Skeletal muscle cell (primary cell): ENCODE data around the gene LRTM1.

Experiments used
- DNase-seq: peaks from one replicate; pipeline ENCODE4 v3.0.0-alpha.2; 2010; ENCODE audit warnings: low read depth
- H3K4me3 ChIP-seq: 2 replicates; pipeline ENCODE4 v1.5.1; 2011; ENCODE audit warnings: low read depth, mild to moderate bottlenecking, control low read depth, low read length, moderate library complexity

LRTM1 gene

DNA sequence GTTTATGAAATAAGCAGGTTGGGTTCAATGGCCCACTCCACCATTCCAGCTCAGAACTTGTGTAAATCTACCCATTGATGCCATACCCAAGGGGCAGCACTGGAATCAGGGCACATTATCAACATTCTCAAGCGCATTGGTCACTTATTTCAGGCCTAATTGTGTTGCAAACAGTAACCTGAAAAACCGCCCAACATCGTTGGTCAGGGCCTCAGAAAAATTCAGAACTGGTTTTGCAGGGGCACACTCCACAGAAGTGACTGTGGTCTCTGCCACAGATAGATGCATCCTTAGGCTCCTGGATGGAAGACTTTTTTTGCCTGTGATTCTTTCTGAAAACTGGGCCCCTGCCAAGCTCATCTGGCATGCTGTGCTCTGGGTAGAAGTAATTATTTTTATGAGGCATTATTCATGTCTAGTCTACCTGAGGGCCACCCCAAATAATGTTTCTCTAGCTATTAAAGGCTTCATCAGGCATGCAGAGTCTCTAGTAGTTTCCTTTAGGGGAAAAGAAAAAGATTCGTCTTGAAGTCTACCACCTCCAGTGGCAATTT lies 21.7 kb upstream of the LRTM1 start:
- H3K4me3 ChIP-seq, result no peak overlapping the region
- no peak for DNase-seq

DNA sequence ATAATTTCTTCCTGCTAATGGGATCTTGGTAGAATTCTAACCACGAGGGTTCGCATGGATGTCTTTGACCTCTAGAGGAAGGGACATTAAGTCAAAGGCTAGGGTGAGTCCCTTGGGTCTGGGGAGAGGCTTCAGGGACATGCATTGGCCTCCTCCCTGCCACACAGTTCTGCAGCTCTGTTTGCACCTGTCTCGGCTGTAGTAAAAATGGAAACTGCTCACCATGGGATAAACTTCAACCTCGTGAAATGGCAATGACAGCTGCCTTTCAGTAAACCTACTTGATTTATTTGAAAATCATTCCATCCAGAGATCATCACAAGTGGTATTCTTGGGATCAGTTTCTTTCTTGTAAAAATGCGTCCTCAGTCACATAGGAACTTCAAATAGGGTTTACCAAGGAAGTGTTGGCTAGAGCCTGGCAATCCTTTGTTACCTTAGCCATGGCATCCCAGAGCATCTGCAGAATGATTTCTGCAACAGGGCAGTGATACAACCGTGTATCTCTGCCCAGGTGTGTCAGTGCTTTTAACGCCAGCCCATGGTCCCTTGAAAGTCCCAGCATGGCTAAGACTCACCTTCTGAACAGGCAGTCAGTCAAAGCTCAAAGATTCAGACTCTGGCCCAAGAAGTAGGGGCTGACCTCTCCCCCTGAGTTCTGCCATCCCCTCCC lies 14.0 kb upstream of the LRTM1 start:
- H3K4me3 ChIP-seq, result no peak overlapping the region
- DNase-seq, result no peak

DNA sequence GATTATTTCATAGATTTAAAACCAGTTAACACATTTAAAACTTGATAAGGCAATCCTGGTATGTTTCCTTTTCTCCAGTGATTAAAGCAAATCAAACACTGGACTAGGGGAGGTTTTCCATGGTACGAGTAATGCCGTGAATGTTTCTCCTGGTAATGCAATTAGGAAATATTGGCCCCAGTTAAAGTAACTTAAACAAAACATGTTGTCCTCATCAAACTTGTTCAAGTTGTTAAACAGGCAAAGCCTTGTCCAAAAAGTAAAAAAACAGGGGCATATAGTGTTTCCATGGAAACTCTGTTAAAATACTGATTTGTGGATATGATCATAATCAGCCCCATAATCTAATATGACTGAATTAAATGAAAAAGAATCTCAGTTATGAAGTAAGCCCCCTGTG lies 13.1 kb upstream of the LRTM1 start:
- DNase-seq, result no peak
- no peak overlapping the region for H3K4me3 ChIP-seq

DNA sequence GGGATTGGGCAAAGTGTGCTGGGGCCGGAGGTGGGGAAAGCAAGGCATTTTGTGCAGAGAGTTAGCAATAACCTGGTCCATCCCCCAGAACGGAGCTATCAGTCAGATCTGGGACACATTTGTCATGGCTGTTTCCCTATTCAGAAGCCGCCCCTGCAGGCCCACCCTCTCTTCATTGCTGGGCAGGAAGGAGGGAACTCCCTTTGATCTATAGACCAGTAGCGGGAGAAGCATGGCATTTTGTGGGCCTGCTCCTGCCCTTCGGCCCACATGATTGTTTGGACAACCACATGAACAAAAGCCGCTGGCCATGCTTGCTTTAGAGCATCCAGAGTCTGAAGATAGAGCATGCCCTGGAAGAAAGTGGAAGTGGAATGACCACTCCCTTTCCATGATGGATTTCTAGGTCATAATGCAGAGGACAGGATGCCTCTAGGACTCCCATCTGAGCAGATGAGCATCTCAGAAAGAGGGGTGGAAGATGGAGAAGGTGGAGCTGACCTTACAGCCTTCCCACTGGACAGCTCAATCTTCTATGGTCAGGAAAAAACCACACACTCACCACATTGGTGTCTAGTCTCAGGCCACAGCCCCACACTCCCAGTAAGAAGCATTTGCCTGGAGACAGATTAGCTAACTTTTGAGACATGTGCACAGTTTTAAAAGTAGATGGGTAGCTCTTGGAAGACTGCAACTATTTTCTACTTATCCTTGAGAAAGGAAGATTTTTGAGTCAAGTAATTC lies 11.9 kb upstream of the LRTM1 start:
- DNase-seq, result peak; percentile 27
- H3K4me3 ChIP-seq, result no peak overlapping the region

DNA sequence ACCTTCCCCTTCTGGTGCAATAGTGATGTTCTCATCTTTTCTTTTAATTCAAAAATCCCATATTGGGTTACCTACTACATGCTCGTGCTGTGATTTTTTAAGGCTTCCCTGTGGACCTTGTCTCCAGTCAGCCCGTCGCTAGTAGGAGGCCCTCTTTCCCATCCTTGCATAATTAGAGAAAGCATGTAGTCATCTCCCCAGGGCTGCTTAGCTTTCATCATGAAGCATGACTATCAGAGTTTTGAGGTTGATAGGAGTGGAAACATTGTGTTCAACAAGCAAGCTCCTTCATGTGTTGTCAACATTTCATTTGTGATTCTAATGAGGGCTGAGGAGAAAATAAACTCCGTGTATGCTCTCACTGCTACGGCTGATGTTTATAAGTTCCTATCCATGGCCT lies 8.7 kb upstream of the LRTM1 start:
- peak; percentile 77 for DNase-seq
- H3K4me3 ChIP-seq, result no peak overlapping the region

DNA sequence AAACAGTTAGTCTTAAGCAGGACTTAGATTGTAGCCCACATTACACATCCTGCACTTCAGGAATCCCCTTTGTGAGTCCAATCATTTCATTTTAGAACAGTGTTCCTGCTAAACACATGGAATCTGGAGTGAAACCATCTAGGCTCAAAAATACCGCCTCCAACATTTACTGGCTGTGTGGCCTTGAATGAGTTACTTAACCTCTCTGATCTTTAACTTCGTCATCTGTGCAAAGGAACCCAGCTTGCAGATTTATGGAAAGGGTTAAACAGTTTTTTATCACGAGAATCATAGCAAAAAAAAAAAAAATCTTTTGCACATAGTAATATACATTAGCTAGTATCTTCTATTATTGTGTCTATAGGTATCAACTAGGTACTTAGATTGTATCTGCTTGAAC lies 8.0 kb upstream of the LRTM1 start:
- no peak overlapping the region for H3K4me3 ChIP-seq
- no peak for DNase-seq

DNA sequence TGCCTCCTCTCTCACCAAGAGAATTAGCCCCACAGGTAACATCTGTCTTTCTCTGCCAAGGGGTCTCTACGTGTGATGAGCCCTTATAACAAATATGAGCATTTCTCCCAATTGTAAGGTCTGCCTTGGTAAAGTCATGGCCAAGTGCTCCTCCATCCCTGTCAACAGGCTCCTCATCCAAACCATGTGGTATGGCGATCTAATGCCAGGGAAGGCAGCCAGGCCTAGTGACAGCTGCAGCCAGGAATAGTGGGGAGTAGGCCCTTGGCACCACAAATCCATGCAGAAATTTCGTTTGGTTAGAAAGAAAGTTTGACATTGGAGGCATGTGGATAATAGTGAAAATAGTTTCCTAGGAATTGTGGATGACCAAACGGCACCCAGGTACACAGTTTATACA lies 4.7 kb upstream of the LRTM1 start:
- no peak overlapping the region for H3K4me3 ChIP-seq
- no peak for DNase-seq

DNA sequence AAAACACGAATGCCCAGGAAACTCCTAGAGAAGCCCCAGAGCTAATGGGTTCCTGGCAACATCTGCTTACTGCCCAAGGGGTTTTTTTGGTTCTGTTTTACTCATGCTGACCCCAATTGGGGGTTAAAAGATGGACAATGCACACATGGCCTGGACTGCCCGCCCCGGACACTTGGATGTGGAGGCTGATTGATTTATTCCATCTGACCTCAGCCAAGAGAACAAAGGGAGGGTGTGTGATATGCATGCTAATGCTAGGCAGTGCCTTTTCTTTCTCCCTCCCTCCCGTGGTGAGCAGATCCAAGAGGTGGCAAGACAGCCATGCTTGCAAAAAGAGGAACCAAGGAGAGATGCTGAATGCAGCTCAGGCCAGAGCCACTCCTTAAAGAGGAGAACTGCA lies 3.3 kb upstream of the LRTM1 start:
- no peak overlapping the region for H3K4me3 ChIP-seq
- no peak for DNase-seq

DNA sequence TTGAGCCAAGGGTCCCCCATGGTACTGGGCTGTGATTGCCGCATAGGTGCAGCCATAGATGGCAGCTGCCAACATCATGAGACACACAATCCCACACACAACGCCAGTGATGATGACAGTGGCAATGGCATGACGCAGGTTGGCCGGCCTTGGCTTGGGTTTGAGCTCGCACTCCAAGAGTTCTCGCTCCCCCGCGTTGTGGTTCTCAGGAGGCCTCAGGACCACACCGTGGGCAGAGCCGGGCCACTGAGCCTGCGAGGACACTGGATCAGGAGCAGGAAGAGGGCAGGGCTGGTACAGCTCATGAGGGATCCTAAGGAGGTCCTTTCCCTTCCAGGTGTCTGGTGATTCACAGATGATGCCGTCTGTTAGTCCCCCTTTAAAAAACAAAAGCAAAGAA lies 9.3 kb downstream of the LRTM1 start:
- H3K4me3 ChIP-seq, result no peak overlapping the region
- no peak for DNase-seq

DNA sequence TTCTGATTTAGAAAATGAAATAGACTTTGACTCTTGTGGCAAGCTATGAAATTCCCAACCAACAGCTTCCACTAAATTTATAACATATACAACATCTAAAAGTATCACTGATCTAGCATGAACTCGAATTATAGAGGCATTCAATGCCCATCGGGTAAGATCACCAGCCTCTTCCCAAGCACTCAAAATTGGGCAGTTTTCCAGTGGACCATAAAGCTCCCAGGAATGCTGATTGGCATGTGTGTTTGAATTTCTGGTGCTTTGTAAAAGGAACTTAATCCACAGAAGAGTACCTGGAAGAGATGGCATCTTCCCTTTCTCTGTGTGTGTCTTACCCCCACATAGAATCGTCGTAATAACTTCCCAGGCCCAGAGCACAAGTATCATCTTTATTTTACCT lies 10.0 kb downstream of the LRTM1 start:
- H3K4me3 ChIP-seq, result no peak overlapping the region
- no peak for DNase-seq

DNA sequence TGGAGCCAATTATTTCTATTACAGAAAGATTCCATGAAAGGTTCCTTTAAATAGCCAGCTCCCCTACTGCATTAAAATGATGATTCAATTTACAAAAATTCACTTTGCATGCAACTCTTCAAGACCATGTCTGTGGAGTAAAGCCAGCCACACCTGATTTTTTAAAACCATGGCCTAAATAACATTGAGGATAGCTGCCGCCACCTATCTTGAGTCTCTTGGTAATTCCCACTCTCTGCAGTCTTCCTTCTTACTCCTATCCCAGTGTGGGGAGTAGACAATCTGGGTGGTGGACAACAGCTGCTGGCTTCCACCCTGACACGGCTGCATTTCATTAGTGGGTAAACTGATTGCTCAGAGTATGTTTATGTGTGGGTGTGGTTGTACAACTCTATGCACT lies 10.7 kb downstream of the LRTM1 start:
- H3K4me3 ChIP-seq, result no peak overlapping the region
- DNase-seq, result no peak

DNA sequence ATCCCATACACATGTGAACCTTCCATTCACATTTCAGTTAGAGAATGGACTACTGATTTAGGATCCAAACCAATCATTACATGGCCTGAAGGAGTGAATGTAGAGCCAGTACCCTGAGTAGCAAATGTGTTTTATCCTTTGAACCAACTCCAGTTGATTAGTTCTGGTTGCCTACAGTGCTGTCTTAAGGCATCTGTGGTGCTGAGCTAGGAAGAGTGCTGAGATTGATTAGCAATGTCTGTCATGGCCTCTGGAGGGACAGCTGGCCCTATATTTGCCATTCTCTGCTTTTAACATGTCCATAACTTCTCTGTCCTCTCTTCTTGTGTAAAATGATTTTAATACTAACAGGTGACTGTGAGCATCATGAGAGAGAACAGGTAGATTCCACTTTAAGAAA lies 11.1 kb downstream of the LRTM1 start:
- H3K4me3 ChIP-seq, result no peak overlapping the region
- DNase-seq, result no peak

DNA sequence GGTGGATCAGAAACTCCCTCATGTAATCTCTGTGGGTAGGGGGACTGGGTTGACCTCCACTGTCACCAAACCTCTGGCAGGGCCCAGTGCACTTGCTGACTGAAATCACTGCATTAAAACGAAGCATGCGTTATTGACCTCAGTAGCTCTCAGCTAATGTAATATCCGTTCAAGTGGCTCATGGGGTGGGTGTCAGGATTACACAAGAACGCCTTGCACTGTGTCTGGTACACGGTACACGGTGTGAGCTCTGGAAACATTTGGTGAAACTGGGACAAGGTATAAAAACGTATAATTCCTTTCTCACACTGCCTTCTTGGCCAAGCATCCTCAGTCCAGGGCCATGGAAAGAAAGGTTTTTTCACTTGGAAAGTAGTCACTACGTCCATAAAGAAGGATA lies 11.9 kb downstream of the LRTM1 start:
- no peak overlapping the region for H3K4me3 ChIP-seq
- DNase-seq, result no peak

DNA sequence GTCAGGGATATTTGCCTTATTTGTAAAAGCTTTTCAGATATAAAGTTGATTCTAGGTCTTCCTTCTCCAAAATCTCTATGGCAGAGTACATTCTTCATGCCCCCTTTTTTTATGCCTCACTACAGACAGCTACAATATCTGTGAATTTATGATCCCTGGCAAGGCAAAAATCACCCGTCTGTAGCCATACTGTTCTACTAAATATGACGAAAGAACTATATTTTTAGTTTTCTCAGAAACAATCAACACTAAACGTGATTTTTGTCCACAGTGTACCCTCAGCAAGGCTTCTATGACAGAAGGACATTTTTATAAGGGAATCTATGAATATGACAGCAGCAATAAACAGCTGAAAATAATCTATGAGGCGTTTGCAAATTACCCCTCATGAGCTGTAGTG lies 12.7 kb downstream of the LRTM1 start:
- no peak for DNase-seq
- H3K4me3 ChIP-seq, result no peak overlapping the region

DNA sequence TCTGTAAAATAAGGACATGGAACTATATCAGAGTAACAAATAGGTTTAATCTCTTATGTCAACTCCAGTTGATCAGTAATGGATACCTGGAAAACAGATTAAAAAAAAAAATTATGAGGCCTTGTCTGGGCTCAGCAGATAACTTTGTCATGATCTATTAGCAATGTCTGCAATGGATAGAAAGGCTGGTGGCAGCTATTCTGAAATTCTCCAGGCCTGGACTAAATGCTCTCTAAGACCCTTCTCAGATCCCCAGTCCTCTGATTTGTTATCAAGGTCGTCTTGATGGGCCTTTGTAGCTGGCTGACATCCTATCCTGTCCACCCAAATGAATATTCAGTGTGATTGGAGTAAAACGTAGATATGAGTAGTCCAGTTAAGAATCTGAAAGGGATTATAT lies 13.7 kb downstream of the LRTM1 start:
- no peak overlapping the region for H3K4me3 ChIP-seq
- no peak for DNase-seq

DNA sequence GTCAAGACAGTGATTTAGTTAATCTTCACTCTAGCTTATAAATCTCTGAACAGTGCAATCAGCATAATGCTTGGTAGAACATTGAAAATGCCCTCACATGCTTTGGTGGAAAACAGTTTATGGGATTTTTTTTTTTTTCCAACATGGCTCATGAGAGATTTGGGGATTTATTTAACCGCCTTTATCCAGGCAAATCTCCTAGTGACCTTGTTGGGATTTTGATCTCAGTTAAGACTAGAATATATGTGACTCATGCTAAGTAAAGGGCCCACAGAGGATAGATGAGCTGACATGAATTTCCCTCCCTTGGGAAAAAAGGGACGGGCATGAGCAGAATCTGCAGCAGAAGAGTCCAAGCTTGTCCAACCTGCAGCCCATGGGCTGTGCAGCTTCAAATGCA lies 18.7 kb downstream of the LRTM1 start:
- H3K4me3 ChIP-seq, result no peak overlapping the region
- no peak for DNase-seq

DNA sequence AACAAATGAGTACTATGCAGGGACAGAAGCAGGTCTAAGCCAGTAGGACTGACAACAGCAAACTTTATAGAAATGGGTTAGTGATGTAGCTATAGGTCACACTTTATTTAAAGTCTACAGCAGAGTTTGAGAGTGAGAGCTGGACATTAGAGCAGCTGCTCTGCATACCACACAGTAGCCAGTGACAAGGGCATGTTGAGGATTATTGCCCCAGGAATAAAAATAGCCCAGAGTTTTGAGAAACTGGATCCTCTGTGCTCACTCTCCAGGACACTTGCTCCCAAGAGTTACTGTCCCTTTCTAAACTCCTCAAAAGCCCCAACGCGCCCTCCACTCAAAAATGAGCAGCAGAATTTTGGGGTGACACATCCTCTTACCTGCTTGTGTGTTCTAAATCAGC lies 21.1 kb downstream of the LRTM1 start:
- H3K4me3 ChIP-seq, result no peak overlapping the region
- DNase-seq, result no peak

DNA sequence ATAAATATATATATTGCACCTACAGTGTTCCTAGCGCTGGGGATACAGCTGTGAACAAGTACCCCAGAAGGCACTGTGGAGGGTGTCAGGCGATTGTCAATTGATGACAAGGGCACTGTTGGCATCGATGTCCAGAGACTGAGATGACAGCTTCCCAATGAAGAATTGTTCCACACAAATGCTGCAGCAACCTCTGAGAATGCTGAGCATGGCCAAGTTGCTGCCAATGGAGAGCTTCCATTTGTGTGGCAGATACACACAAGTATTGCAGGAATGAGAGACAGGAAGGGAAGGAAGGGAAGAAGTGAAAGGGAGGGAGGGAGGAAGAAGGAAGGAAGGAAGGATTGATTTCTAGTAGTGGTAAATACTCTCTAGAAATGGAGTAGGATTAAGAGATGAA lies 21.9 kb downstream of the LRTM1 start:
- DNase-seq, result no peak
- no peak overlapping the region for H3K4me3 ChIP-seq

DNA sequence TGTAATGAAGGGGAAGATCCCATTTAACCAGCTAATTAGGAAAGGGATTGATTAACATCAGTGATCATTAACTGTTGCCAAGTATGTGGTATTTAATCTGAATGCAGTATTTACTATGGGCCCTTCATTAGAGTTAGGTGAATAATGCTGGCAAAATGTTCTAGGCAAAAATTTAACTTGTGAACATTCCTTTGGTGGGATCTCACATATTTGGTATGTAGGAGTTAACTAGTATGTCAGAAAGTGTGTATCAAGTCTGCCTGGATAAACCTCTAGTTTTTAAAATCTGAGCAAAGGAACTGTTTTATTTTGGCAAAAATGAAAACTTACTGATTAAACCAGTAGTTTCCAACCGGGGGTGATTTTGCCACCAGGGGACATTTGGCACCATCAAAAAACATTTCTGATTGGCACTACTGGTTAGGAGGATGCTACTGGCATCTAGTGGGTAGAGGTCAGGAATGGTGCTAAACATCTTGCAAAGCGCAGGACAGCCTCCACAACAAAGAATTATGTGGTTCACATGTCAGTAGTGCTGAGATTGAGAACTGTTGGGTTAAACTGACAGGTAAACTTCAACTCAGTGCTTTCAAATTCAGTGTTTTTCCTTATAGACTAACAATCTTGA lies 22.5 kb downstream of the LRTM1 start:
- no peak for DNase-seq

DNA sequence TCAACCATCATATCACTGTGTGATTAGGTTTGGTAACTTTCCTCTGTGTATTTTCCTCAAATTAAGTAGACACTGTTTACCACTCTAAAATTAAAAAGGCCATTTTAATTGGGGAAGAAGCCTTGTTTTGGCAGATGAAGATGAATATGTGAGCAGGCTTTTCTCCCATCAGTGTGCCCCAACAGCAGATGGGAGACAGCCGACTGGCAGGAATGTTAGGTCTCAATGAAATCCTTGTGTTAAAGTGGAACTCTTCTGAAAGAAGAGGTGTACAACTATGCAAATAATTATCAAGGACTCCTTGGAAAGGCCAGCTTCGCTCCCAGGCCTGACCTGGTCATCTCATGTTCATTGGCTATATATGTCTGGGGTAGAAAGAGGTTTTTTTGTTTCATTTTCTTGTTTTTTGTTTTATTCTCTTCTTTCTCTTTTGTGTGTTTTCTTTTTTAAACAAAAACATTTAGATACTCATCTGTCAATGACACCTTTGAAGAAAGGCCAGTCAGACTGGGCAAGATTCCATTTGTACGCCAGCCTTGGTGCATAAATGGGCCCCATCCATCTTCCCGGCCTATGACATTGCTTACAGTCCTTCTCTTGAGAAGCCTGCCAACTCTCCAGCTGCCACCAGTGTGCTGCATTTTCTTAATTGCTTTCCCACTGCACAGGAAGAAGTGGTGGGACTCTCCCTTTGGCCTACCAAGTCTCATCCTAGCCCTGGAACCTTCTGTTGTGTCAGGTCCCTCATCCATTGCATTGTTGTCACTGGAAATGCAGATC lies 25.8 kb downstream of the LRTM1 start:
- no peak overlapping the region for H3K4me3 ChIP-seq
- no peak for DNase-seq

More for the DNA sequence above, 22.5 kb downstream of the LRTM1 start:
- no peak overlapping the region for H3K4me3 ChIP-seq
